Hindlimb muscle (tissue), 1 donor: ENCODE results near the gene MAP4K1. TPM values are rescaled to one million over a fixed set of nuclear protein-coding genes. Genes with fewer than 3 reads are reported as not detected.
A peak's percentile ranks its signal among the peaks of the same experiment; 100 is the strongest.

Experiments
- DNase-seq: peaks from one replicate; pipeline ENCODE4 v3.0.0-alpha.2; 2013
- polyA plus RNA-seq: library from polyadenylated mRNA; unstranded; fragments of 120-200 nt; gene quantifications from one replicate; pipeline ENCODE4 v1.2.1, GENCODE V29; 2013; ENCODE audit not compliant: insufficient read length

Gene MAP4K1
- polyA plus RNA-seq = 12.2 TPM

- DNase-seq = no peak
Measured at GRCh38 chr19:38617764-38618589, at the start of gene MAP4K1. Gene MAP4K1 (minus strand): TSS chr19:38617953. CDS start chr19:38617895, 58 bp downstream.

GRCh38 chr19:38666663-38667511 lies 49.1 kb upstream of the MAP4K1 start:
- DNase-seq = peak; percentile 69

GRCh38 chr19:38665950-38666662 lies 48.4 kb upstream of the MAP4K1 start:
- DNase-seq = no peak

- DNase-seq = no peak
Measured at GRCh38 chr19:38665219-38665931, 47.6 kb upstream of the MAP4K1 start.

- DNase-seq = no peak
Measured at GRCh38 chr19:38664503-38665211, 46.9 kb upstream of the MAP4K1 start.

- no peak for DNase-seq
Measured at GRCh38 chr19:38663957-38664502, 46.3 kb upstream of the MAP4K1 start.

GRCh38 chr19:38663156-38663651 lies 45.5 kb upstream of the MAP4K1 start:
- DNase-seq = no peak

- DNase-seq = no peak
Measured at GRCh38 chr19:38662537-38663155, 44.9 kb upstream of the MAP4K1 start.

- DNase-seq = no peak
Measured at GRCh38 chr19:38661996-38662395, 44.2 kb upstream of the MAP4K1 start.

GRCh38 chr19:38661136-38661535 lies 43.4 kb upstream of the MAP4K1 start:
- DNase-seq = no peak

GRCh38 chr19:38660724-38661123 lies 43.0 kb upstream of the MAP4K1 start:
- no peak for DNase-seq

- DNase-seq = peak; percentile 62
Measured at GRCh38 chr19:38658462-38659306, 40.9 kb upstream of the MAP4K1 start.

GRCh38 chr19:38657633-38658222 lies 40.0 kb upstream of the MAP4K1 start:
- DNase-seq = no peak

GRCh38 chr19:38656171-38656981 lies 38.6 kb upstream of the MAP4K1 start:
- no peak for DNase-seq

GRCh38 chr19:38655148-38655824 lies 37.5 kb upstream of the MAP4K1 start:
- DNase-seq = no peak

GRCh38 chr19:38654628-38655055 lies 36.9 kb upstream of the MAP4K1 start:
- no peak for DNase-seq

- DNase-seq = no peak
Measured at GRCh38 chr19:38653028-38653571, 35.3 kb upstream of the MAP4K1 start.
